GM18502 (cell line): ENCODE measurements around the gene TEX35.
"Not testable (repeated sequence)": the region's sequence is repeated elsewhere in the genome, so short reads cannot be mapped to it uniquely, and the experiment has no call there.

Source experiments
- ATAC-seq: cut with Tn5 transposase; IDR thresholded peaks from one replicate; pipeline ENCODE4 v1.9.1; 2021; ENCODE audit warnings: mild to moderate bottlenecking; ENCODE audit not compliant: unreplicated experiment, poor library complexity

TEX35 gene

GRCh38 chr1:178539291-178539690 is 26.4 kb downstream of the TEX35 start:
- no peak for ATAC-seq

DNA sequence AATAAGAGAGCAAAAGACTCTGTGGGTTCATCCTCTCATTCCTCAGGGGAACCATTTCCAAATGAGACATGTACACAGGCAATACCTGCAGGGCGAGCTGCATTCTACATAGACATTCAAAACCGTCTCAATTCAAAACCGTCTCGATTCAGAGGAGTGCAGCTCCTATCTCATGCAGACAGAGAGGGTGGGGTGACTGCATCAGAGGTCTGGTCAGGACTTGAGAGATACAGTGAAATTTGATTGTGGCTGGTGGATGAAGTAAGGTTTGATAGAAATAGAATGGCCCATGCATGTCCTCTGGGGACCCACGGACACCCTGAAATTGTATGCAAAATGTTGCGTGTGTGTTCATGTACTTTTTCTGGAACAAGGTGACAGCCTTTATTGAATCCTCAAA is 27.3 kb downstream of the TEX35 start:
- ATAC-seq, result no peak

GRCh38 chr1:178540646-178541045 is 27.7 kb downstream of the TEX35 start:
- ATAC-seq, result no peak

- no peak for ATAC-seq
These were observed 28.5 kb downstream of the TEX35 start for GRCh38 chr1:178541379-178541778.

DNA sequence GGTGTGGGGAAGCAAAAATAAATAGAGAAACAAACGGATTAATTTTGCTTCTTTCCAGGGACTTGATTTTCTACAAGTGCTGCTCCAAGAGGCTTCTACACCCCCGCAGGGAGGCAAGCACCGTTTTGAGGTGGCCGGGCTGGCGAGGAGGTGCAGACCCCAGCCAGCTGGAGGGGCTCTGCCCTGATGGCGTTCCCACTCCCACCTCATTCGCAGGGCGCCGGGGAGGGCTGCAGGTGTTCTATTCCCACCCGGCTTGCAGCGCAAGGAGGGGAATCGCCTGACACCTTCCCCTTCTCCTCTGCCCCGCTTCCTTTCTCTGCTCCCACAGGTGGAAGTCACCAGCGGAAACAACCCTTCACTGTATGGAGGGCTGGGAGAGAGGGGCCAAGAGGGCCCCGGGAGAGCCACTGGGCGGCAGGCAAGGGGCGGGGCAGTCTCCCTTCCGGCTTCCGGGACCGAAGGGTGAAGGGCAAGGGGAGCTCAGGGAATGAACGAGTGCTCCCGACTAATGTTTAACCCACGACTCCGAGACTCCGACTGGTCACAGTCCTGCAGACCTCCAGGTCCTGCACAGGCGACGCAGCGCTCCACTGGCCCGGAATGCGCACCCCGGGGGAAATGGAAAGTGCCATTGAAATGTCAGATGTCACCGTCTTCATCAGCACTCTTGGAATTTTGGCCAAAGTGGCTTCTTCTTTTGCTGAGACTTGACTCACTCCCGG is 29.1 kb downstream of the TEX35 start:
- peak; percentile 61 for ATAC-seq

- peak; percentile 87 for ATAC-seq
These were observed 29.8 kb downstream of the TEX35 start for GRCh38 chr1:178542554-178543289.

- peak; percentile 40 for ATAC-seq
These were observed 30.3 kb downstream of the TEX35 start for GRCh38 chr1:178543290-178543607.

DNA sequence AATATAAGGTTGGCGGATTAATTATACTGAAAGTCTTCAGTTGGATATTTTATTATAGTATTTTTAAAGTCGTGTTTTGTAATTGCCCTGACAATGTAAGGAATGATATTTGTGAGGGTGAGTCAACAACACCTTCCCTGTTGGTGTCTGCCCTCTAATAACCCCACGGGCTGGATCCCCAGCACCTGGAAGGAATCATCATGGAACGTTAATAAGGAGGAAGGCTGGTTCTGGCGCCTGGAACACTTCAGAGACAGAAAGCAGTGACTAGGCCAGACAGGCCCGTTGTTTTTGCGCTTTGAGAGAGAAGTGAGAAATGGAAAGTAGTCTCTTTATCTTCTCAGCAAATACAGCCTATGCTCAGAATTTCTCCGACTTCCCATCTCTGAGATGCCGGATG is 31.6 kb downstream of the TEX35 start:
- ATAC-seq, result no peak

DNA sequence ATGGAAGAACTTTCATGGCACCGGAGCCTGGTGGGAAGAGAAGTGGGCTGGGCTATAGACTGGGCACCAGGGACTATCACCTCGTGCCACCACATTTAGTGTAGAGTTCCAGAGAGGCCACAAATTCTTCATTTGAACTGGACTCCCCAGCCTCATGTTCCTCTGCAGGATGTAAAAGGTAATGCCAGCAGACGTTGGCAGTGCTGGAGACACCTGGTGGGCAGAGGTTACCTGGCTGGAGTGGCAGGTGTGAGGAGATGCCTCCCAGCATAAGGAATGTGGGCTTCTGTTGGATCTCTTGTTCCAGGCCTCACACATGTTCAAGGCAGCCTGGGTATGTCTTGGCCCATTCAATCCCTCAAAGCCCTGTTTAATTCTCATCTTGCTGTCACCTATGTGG is 35.2 kb downstream of the TEX35 start:
- no peak for ATAC-seq

GRCh38 chr1:178551307-178551706 is 38.4 kb downstream of the TEX35 start:
- no peak for ATAC-seq

DNA sequence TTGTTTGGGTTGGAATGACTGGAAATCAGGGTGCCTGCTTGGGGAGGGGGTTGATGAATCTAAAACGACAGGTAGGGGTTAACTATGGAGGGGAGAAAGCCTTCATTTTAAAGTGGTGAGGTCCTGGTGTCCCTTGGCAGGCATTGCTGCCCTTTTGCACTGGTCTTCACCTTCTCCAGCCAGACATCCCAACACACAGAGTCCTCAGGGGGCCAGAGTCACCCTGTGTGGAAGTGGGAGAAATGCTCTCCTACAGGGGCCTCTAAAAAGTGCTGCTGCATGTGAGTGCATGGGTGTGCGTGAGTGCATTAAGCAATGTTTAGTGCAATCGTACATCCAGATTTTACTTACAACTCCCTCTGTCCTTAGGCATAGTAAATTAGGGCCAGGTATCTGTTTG is 39.0 kb downstream of the TEX35 start:
- ATAC-seq, result no peak

DNA sequence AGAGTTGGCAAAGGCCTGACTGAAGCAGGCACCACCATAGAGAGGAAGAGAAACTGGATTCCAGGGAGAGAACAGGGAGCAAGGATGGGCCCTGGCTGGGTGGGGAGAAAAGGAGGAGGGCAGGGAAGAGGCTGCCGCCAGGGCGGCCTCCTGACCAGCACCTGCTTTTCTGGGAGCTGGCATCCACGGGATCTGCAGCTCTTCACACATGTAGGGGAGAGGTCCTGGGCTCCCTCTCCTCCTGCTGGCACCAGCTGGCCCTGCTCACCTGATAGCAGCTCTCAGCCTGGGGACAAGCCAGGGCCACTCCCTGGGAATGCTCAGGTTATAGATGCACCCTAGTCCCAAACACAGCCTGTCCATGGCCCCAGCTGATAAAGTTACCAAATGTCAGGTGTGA is 39.9 kb downstream of the TEX35 start:
- ATAC-seq, result no peak

DNA sequence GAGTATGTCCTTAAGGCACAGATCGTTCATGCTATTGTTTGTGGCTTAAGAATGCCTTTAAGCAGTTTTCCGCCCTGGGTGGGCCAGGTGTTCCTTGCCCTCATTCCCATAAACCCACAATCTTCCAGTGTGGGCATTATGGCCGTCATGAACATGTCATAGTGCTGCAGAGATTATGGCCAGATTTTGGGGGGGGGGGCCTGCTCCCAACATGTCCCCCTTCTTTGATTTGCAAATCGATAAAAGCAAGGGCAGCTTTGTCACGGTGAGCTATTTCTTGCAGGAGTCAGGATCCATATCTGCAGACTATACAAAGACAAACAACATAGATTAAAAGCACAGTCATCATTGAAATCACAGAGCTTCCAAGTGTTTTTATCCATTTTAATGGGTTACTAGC is 41.4 kb downstream of the TEX35 start:
- ATAC-seq, result not testable (repeated sequence)

DNA sequence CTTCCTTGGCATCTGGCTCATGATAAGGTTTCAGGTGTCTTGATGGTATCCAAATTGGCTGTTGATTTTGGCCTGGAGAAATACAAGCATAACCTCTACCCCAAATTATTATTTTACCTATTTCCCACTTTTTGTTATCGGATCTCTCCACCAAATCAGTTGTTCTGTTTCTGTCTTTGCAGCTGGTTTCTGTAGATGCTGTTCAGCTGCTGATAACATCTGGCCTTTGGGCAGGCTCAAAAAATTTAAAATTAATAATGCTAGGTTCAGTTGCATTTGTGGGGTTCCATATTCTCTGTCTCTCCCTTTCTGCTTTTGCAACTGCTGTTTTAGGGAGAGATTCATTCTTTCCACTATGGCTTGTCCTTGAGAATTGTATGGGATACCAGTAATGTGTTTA is 42.7 kb downstream of the TEX35 start:
- not testable (repeated sequence) for ATAC-seq

- ATAC-seq, result not testable (repeated sequence)
These were observed 45.9 kb downstream of the TEX35 start for GRCh38 chr1:178558816-178559215.

- no peak for ATAC-seq
These were observed 48.0 kb downstream of the TEX35 start for GRCh38 chr1:178560871-178561376.

DNA sequence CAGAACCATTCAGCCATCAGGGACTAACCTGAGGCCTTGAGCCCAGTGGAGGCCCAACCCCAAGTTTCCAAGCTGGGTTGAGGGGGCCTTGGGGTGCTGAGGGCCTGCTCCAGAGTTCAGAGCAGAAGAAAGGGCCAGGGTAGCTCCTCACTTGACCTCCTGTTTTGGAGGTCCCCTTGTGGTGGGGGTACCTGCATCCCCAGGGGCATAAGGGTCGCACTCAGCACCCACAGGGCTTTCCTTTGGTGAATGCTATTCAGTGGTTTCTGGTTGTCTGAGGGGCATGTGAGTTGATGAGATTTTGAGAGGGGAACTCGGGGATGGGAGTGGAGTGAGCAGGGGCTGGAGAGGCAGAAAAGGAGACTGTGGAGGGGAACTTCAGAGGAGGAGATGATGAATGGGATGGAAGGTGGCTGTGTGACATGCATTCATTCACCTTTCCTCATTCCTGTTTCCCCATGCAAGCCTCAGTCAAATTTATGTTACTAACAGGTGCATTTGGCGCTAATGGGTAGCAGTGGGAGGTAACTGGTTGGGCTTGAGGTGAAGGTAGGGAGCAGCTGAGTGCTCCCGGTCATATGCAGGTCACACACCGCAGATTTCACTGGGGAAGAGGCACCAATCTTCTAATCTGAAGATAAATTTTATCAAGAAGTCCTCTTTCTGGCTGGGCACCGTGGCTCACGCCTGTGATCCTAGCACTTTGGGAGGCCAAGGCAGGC is 50.4 kb downstream of the TEX35 start:
- ATAC-seq, result no peak

DNA sequence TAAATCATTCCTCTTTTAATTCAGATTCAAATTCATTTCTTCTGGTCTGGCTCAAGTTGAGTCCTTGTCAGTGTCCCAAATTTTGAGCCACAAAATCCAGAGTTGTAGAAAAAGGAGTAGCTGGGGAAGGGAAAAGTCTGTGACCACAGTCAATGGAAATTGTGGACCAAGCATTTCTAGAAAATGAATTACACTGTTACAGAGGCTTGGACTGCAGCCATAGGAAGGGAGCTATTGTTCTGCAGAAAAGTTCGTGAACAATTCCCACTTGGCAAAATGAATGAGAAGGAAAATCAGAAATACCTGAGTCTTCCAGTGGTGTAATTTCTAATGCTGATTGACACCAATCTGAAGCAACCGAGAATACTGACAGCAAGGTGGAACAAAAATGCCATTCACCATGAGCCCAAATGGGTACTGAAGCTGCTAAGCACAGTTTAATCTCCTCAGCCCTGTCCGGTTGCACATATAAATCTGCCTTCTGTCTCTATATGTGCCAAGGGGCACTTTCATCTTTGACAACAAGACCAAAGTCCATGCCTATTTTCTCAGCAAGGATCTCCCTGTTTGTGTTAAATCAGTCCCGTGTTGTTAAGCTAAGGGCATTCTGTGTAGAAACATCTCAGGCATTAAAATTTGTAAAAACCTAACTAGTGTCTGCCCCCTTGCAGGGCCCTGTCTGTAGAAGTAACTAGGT is 51.3 kb downstream of the TEX35 start:
- ATAC-seq, result no peak

DNA sequence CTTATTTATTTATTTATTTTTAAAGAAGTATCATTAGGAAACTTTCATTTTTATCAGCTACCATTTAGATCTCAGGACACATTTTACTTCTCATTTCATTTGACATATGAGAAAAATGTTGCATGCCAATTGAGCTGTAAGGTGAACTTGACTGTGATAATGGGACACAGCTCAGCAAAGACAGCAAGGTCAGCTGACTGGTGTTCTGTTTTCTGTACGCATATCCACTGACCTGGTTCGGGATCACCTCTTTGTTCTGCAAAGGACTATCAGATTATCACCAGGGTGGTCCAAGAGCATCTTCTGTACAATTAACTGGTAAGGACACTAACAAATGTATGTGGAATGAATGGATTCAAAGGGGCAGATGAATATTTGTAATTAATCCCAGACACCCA is 51.9 kb downstream of the TEX35 start:
- ATAC-seq, result no peak

DNA sequence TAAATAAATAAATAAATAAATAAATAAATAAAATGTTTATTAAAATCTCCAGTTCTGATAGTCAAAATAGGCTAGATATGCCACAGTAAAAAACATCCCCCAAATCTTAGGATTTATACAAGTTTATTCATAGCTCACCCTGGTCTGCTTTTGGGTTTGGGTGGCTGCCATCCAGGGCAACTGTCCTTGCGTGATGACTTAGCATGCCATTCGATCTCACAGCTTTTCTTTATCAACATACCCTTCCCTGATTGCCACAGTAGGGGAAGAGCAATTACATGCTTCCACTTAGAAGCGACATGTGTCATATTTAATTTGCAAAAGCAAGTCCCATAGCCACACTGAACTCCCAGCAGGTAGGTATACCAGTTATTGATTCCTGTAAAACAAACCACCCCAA is 52.7 kb downstream of the TEX35 start:
- no peak for ATAC-seq

- peak; percentile 92 for ATAC-seq
These were observed 53.3 kb downstream of the TEX35 start for GRCh38 chr1:178566187-178566586.
